SK-N-SH (cell line): ENCODE results near the gene NAE1. TPM values are rescaled to one million over a fixed set of nuclear protein-coding genes. Genes with fewer than 3 reads are reported as not detected.

ENCODE experiments used
- CTCF ChIA-PET: fragments of 300-600, 350-600 bp; formaldehyde crosslinking; extraction: SDS; loops from one replicate; lab custom pipeline; 2021; lab: Yijun Ruan, JAX
- POLR2A ChIA-PET: fragments of 350-600 bp; sonication (Branson Sonifier 250); formaldehyde crosslinking; extraction: SDS; loops from one replicate; lab custom pipeline; 2020; ENCODE audit warnings: antibody characterized with exemption, inconsistent platforms; lab: Yijun Ruan, JAX
- DNase-seq: peaks from one replicate; pipeline ENCODE4 v3.0.0; 2012
- H2AFZ ChIP-seq: fragments of 200-600 bp; sonication (generic); 2 replicates; pipeline ENCODE4 v1.8.1; 2016; ENCODE audit warnings: antibody characterized with exemption, mild to moderate bottlenecking, low read depth
- H3F3A ChIP-seq: fragments of 200-600 bp; sonication (generic); replicated peaks from 2 replicates; pipeline ENCODE3; 2016; ENCODE audit warnings: antibody characterized with exemption, mild to moderate bottlenecking; ENCODE audit not compliant: insufficient read depth
- H3K27ac ChIP-seq, 2 experiments: fragments of 200-500 bp in 1 of 2; fragments of 200-600 bp in 1 of 2; sonication (Bioruptor generic) in 1 of 2; sonication (generic), shearing (Covaris generic) in 1 of 2; 2 replicates each; pipeline versions ENCODE4 v1.5.1 to v1.6.1; 2014 to 2016; ENCODE audit warnings: low read depth in 2 of 2, inconsistent platforms in 1 of 2, low read length in 1 of 2, mild to moderate bottlenecking in 1 of 2, mixed read lengths in 1 of 2
- H3K27me3 ChIP-seq: fragments of 200-600 bp; sonication (generic), shearing (Covaris generic); 2 replicates; pipeline ENCODE4 v1.6.1; 2016; ENCODE audit warnings: mixed run types; ENCODE audit not compliant: insufficient read depth
- H3K36me3 ChIP-seq, 2 experiments: fragments of 200-500 bp in 1 of 2; fragments of 200-600 bp in 1 of 2; sonication (Bioruptor generic) in 1 of 2; sonication (generic) in 1 of 2; replicated peaks in 1 of 2; 2 replicates each; pipeline versions ENCODE3 to v1.5.1; 2014 to 2016; ENCODE audit warnings: low read length in 1 of 2, mild to moderate bottlenecking in 1 of 2; ENCODE audit not compliant: insufficient read depth in 2 of 2, control insufficient read depth in 1 of 2
- H3K4me1 ChIP-seq, 2 experiments: fragments of 200-500 bp in 1 of 2; fragments of 200-600 bp in 1 of 2; sonication (Bioruptor generic) in 1 of 2; sonication (generic), shearing (Covaris generic) in 1 of 2; 2 replicates each; pipeline versions ENCODE4 v1.5.1 to v1.6.1; 2014 to 2016; ENCODE audit warnings: low read depth in 1 of 2, low read length in 1 of 2, mixed run types in 1 of 2; ENCODE audit not compliant: insufficient read depth in 2 of 2, control insufficient read depth in 1 of 2
- H3K4me2 ChIP-seq: fragments of 200-600 bp; sonication (generic), shearing (Covaris generic); 2 replicates; pipeline ENCODE4 v1.6.1; 2017; ENCODE audit warnings: mixed run types
- H3K4me3 ChIP-seq, 2 experiments: fragments of 200-500 bp in 1 of 2; fragments of 200-600 bp in 1 of 2; sonication (Bioruptor generic) in 1 of 2; sonication (generic), shearing (Covaris generic) in 1 of 2; 2 replicates each; pipeline versions ENCODE4 v1.5.1 to v1.8.1; 2014 to 2016; ENCODE audit warnings: low read depth in 2 of 2, inconsistent platforms in 1 of 2, low read length in 1 of 2, mild to moderate bottlenecking in 1 of 2, mixed read lengths in 1 of 2, moderate library complexity in 1 of 2
- H3K79me2 ChIP-seq: fragments of 200-600 bp; sonication (generic); 2 replicates; pipeline ENCODE4 v1.8.1; 2017; ENCODE audit warnings: mild to moderate bottlenecking; ENCODE audit not compliant: insufficient read depth
- H3K9ac ChIP-seq: fragments of 200-600 bp; sonication (generic); 2 replicates; pipeline ENCODE4 v1.6.1; 2017; ENCODE audit warnings: mixed run types
- H3K9me2 ChIP-seq: fragments of 200-600 bp; sonication (generic); 2 replicates; pipeline ENCODE4 v1.6.1; 2017; ENCODE audit warnings: mixed run types
- H3K9me3 ChIP-seq: fragments of 200-600 bp; sonication (generic); 2 replicates; pipeline ENCODE4 v1.6.1; 2017; ENCODE audit warnings: mixed run types, mild to moderate bottlenecking, moderate library complexity
- H4K20me1 ChIP-seq: fragments of 200-600 bp; sonication (generic); 2 replicates; pipeline ENCODE4 v1.6.1; 2017; ENCODE audit warnings: mild to moderate bottlenecking, mixed run types; ENCODE audit not compliant: insufficient read depth
- CHD2 ChIP-seq: fragments of 150-350 bp; IDR thresholded peaks from 2 replicates; pipeline ENCODE4 v1.6.1; 2018; ENCODE audit warnings: low read length; ENCODE audit not compliant: partially characterized antibody
- ELF1 ChIP-seq: IDR thresholded peaks from 2 replicates; pipeline ENCODE4 v1.4.0; 2012
- EZH2phosphoT487 ChIP-seq: fragments of 200-600 bp; sonication (generic); IDR thresholded peaks from 2 replicates; pipeline ENCODE4 v1.6.1; 2017; ENCODE audit warnings: low read depth, mixed run types, mild to moderate bottlenecking, antibody characterized with exemption, moderate library complexity, borderline replicate concordance
- FOSL2 ChIP-seq: IDR thresholded peaks from 2 replicates; pipeline ENCODE4 v1.4.0; 2012; ENCODE audit warnings: low read depth, mild to moderate bottlenecking, moderate library complexity, borderline replicate concordance
- GABPA ChIP-seq: IDR thresholded peaks from 2 replicates; pipeline ENCODE4 v1.4.0; 2012; ENCODE audit warnings: low read depth, mild to moderate bottlenecking
- GATA2 ChIP-seq: sonication (generic); formaldehyde crosslinking; IDR thresholded peaks from 2 replicates; pipeline ENCODE4 v1.5.0; 2020; ENCODE audit warnings: mild to moderate bottlenecking, missing genetic modification reagents
- JUND ChIP-seq: IDR thresholded peaks from 2 replicates; pipeline ENCODE4 v1.4.0; 2012
- RCOR1 ChIP-seq: fragments of 150-350 bp; IDR thresholded peaks from 2 replicates; pipeline ENCODE4 v1.6.1; 2017; ENCODE audit warnings: antibody characterized with exemption, low read length
- RXRA ChIP-seq: IDR thresholded peaks from 2 replicates; pipeline ENCODE4 v1.4.0; 2012; ENCODE audit warnings: low read depth, mild to moderate bottlenecking, borderline replicate concordance
- TAF1 ChIP-seq: IDR thresholded peaks from 2 replicates; pipeline ENCODE4 v1.6.1; 2012; ENCODE audit warnings: low read depth, mild to moderate bottlenecking, low read length, moderate library complexity, borderline replicate concordance
- TCF12 ChIP-seq: IDR thresholded peaks from 2 replicates; pipeline ENCODE4 v1.4.0; 2012
- TEAD4 ChIP-seq: IDR thresholded peaks from 2 replicates; pipeline ENCODE4 v1.4.0; 2012; ENCODE audit warnings: mild to moderate bottlenecking, borderline replicate concordance; ENCODE audit not compliant: insufficient read depth
- WGBS: methylation state at CpG from one replicate; pipeline ENCODE4 v1.1.6; 2017; ENCODE audit warnings: low lambda C conversion rate; 5-methylcytosine and 5-hydroxymethylcytosine counted together
- polyA plus RNA-seq, 3 experiments: library from polyadenylated mRNA; depleted of rRNA; stranded (reverse); fragments of >200 nt; gene quantifications; 2 replicates each; pipeline ENCODE4 v1.2.3, GENCODE V29; 2012
- TF ChIP-seq, protein P1 (sequence below): IDR thresholded peaks from 2 replicates; pipeline ENCODE4 v1.4.0; 2012; ENCODE audit warnings: low read depth
- TF ChIP-seq, protein P2 (sequence below): IDR thresholded peaks from 2 replicates; pipeline ENCODE4 v1.4.0; 2012; ENCODE audit warnings: low read depth, borderline replicate concordance
- TF ChIP-seq, protein P3 (sequence below): fragments of 150-350 bp; IDR thresholded peaks from 2 replicates; pipeline ENCODE4 v1.6.1; 2017; ENCODE audit warnings: antibody characterized with exemption, low read length, low read depth, borderline replicate concordance
- TF ChIP-seq, protein P4 (sequence below): IDR thresholded peaks from 2 replicates; pipeline ENCODE4 v1.4.0; 2012; ENCODE audit warnings: low read depth, borderline replicate concordance
- TF ChIP-seq, protein P5 (sequence below): IDR thresholded peaks from 2 replicates; pipeline ENCODE4; 2012

The NAE1 gene
- polyA plus RNA-seq, 1 of the 3 experiments (the other 2 are of a cell fraction), result 33.8 TPM

DNA sequence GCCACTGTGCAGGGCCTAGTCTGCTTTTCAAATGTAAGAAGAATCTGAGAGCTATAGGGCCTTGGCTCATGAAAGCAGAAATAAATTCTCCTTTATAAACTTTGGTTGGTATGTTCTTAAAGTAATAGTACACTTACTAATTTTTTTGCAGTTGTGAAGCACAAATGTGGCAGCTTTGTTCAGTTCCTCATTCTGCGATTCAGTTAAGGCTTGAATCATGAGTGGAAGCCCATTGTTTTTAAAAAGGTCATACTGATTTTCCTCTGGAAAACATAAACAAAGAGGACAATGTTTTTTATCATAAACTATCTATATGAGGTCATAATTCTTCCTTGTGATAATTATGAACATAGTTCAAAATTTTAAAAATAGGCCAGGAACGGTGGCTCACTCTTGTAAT is 55.8 kb downstream of the NAE1 start:
- ChIA-PET POLR2A (no interaction called here), CTCF (interaction anchor here (1.0 kb wide), 1 partner anchor 23 kb away, joined by 3 read pairs; the partner anchor contains the start of gene DYNC1LI2)
- no peaks in the 10 kb centered on the region for H3F3A ChIP-seq
- DNase-seq, result no peak
- no peaks in the 10 kb centered on the region for H3K27me3 ChIP-seq
- no peaks in the 10 kb centered on the region for H3K79me2 ChIP-seq
- H3K4me2 ChIP-seq, result no peak overlapping the region
- no peaks in the 10 kb centered on the region for H3K9me2 ChIP-seq
- 81% methylated on average over 2 of the region's 2 CpGs for WGBS
- H2AFZ ChIP-seq, result no peak overlapping the region
- H3K4me1 ChIP-seq, result no peaks in the 10 kb centered on the region
- H3K36me3 ChIP-seq, result no peaks in the 10 kb centered on the region
- H3K9ac ChIP-seq, result no peak overlapping the region
- H3K4me3 ChIP-seq, result no peak overlapping the region
- no peak overlapping the region for H3K27ac ChIP-seq
- TF ChIP-seq, protein P1, sequence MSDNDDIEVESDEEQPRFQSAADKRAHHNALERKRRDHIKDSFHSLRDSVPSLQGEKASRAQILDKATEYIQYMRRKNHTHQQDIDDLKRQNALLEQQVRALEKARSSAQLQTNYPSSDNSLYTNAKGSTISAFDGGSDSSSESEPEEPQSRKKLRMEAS, result no peak
- TF ChIP-seq RCOR1, result no peak
- no peak for TF ChIP-seq GATA2 (CRISPR knock-in tag)
- no peak for TF ChIP-seq FOSL2
- no peak for TF ChIP-seq TEAD4
- TF ChIP-seq, protein P2, sequence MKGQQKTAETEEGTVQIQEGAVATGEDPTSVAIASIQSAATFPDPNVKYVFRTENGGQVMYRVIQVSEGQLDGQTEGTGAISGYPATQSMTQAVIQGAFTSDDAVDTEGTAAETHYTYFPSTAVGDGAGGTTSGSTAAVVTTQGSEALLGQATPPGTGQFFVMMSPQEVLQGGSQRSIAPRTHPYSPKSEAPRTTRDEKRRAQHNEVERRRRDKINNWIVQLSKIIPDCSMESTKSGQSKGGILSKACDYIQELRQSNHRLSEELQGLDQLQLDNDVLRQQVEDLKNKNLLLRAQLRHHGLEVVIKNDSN, result no peak
- TF ChIP-seq, protein P3, sequence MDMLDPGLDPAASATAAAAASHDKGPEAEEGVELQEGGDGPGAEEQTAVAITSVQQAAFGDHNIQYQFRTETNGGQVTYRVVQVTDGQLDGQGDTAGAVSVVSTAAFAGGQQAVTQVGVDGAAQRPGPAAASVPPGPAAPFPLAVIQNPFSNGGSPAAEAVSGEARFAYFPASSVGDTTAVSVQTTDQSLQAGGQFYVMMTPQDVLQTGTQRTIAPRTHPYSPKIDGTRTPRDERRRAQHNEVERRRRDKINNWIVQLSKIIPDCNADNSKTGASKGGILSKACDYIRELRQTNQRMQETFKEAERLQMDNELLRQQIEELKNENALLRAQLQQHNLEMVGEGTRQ, result no peak
- no peak for TF ChIP-seq TAF1
- TF ChIP-seq ELF1, result no peak
- TF ChIP-seq RXRA, result no peak
- TF ChIP-seq CHD2, result no peak
- no peak for TF ChIP-seq GABPA
- TF ChIP-seq, protein P4, sequence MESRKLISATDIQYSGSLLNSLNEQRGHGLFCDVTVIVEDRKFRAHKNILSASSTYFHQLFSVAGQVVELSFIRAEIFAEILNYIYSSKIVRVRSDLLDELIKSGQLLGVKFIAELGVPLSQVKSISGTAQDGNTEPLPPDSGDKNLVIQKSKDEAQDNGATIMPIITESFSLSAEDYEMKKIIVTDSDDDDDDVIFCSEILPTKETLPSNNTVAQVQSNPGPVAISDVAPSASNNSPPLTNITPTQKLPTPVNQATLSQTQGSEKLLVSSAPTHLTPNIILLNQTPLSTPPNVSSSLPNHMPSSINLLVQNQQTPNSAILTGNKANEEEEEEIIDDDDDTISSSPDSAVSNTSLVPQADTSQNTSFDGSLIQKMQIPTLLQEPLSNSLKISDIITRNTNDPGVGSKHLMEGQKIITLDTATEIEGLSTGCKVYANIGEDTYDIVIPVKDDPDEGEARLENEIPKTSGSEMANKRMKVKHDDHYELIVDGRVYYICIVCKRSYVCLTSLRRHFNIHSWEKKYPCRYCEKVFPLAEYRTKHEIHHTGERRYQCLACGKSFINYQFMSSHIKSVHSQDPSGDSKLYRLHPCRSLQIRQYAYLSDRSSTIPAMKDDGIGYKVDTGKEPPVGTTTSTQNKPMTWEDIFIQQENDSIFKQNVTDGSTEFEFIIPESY, result no peak
- TF ChIP-seq TCF12, result no peak
- TF ChIP-seq EZH2phosphoT487, result no peak
- TF ChIP-seq JUND, result no peak
- TF ChIP-seq, protein P5, sequence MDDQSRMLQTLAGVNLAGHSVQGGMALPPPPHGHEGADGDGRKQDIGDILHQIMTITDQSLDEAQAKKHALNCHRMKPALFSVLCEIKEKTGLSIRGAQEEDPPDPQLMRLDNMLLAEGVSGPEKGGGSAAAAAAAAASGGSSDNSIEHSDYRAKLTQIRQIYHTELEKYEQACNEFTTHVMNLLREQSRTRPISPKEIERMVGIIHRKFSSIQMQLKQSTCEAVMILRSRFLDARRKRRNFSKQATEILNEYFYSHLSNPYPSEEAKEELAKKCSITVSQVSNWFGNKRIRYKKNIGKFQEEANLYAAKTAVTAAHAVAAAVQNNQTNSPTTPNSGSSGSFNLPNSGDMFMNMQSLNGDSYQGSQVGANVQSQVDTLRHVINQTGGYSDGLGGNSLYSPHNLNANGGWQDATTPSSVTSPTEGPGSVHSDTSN, result no peak
- TF ChIP-seq, all 33 proteins: peak for 0
- no peaks in the 10 kb centered on the region for H4K20me1 ChIP-seq
- no peaks in the 10 kb centered on the region for H3K9me3 ChIP-seq
